Osteoblast (primary cell): ENCODE data around the gene CLEC16A. TPM values are rescaled to one million over a fixed set of nuclear protein-coding genes. Genes with fewer than 3 reads are reported as not detected.

Source experiments
- DNase-seq: peaks from one replicate; pipeline ENCODE4 v3.0.0; 2011; ENCODE audit warnings: low spot score, mixed read lengths; ENCODE audit not compliant: insufficient read length; ENCODE audit errors: missing footprints
- H2AFZ ChIP-seq: 2 replicates; pipeline ENCODE4 v1.6.0; 2011; ENCODE audit warnings: mild to moderate bottlenecking, low read length
- H3K27ac ChIP-seq: 2 replicates; pipeline ENCODE4 v1.5.1; 2011; ENCODE audit warnings: mild to moderate bottlenecking, low read depth, low read length, moderate library complexity
- H3K27me3 ChIP-seq: 2 replicates; pipeline ENCODE4 v1.6.0; 2012; ENCODE audit warnings: mild to moderate bottlenecking, control low read depth, inconsistent platforms, low read length, moderate library complexity; ENCODE audit not compliant: insufficient read depth
- H3K36me3 ChIP-seq: 2 replicates; pipeline ENCODE4 v1.5.1; 2011; ENCODE audit warnings: mild to moderate bottlenecking, low read length, control low read depth, moderate library complexity; ENCODE audit not compliant: insufficient read depth
- H3K4me1 ChIP-seq: 2 replicates; pipeline ENCODE4 v1.5.1; 2011; ENCODE audit warnings: mild to moderate bottlenecking, low read length, control low read depth, moderate library complexity; ENCODE audit not compliant: insufficient read depth
- H3K4me2 ChIP-seq: 2 replicates; pipeline ENCODE4 v1.6.0; 2011; ENCODE audit warnings: mild to moderate bottlenecking, low read length; ENCODE audit not compliant: insufficient read depth
- H3K4me3 ChIP-seq: fragments of 200-600 bp; sonication (generic); 3 replicates; pipeline ENCODE4 v1.5.1; 2012; ENCODE audit warnings: mild to moderate bottlenecking, low read length, inconsistent platforms; ENCODE audit not compliant: insufficient read depth
- H3K79me2 ChIP-seq: 2 replicates; pipeline ENCODE4 v1.6.0; 2012; ENCODE audit warnings: mild to moderate bottlenecking, low read length, control low read depth, inconsistent platforms; ENCODE audit not compliant: insufficient read depth
- H3K9me3 ChIP-seq: 2 replicates; pipeline ENCODE4 v1.5.1; 2011; ENCODE audit warnings: low read depth, low read length, control low read depth
- H4K20me1 ChIP-seq: 2 replicates; pipeline ENCODE4 v1.6.0; 2012; ENCODE audit warnings: mild to moderate bottlenecking, low read length, control low read depth; ENCODE audit not compliant: insufficient read depth
- total RNA-seq: library from RNA; depleted of rRNA; stranded (reverse); fragments of >200 nt; gene quantifications from 2 replicates; pipeline ENCODE4 v1.2.3, GENCODE V29; 2012
- TF ChIP-seq, protein P1 (sequence below): IDR thresholded peaks from 2 replicates; pipeline ENCODE4 v1.5.1; 2011; ENCODE audit warnings: mild to moderate bottlenecking, low read depth, low read length, moderate library complexity; ENCODE audit errors: extremely low read depth

The CLEC16A gene
- total RNA-seq, 1 donor: 25.7 TPM

DNA sequence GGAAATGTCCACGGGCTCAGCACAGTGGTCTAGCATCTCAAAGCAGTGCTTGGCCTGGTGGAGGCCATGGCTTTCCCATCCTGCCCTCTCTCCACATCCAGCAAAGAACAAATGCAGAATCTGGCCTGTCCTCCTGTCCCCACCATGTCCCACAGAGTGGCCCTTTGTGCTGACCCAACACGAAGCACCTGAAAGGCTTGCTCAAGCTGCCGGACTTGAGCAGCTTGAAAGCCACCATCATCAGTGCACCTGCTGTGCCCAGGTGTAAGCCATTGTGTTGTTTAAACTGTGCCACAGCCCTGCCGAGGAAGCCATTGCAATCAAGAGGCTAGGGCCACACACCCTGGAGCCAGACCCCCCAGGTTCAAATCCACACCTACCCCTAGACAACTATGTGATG, 196.1 kb downstream of the CLEC16A start:
- Histone ChIP-seq H3K9me3 (no peaks in the 10 kb centered on the region), H3K27me3 (no peaks in the 10 kb centered on the region), H3K36me3 (no peaks in the 10 kb centered on the region), H3K4me3 (no peak overlapping the region), H3K4me1 (peaks cover 44% of the 10 kb centered on the region), H4K20me1 (peaks cover 10% of the 10 kb centered on the region), H2AFZ (no peak overlapping the region), H3K79me2 (no peaks in the 10 kb centered on the region), H3K4me2 (no peak overlapping the region), H3K27ac (no peak overlapping the region)
- TF ChIP-seq, protein P1, sequence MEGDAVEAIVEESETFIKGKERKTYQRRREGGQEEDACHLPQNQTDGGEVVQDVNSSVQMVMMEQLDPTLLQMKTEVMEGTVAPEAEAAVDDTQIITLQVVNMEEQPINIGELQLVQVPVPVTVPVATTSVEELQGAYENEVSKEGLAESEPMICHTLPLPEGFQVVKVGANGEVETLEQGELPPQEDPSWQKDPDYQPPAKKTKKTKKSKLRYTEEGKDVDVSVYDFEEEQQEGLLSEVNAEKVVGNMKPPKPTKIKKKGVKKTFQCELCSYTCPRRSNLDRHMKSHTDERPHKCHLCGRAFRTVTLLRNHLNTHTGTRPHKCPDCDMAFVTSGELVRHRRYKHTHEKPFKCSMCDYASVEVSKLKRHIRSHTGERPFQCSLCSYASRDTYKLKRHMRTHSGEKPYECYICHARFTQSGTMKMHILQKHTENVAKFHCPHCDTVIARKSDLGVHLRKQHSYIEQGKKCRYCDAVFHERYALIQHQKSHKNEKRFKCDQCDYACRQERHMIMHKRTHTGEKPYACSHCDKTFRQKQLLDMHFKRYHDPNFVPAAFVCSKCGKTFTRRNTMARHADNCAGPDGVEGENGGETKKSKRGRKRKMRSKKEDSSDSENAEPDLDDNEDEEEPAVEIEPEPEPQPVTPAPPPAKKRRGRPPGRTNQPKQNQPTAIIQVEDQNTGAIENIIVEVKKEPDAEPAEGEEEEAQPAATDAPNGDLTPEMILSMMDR: no peak
- no peak for DNase-seq

- H2AFZ ChIP-seq: no peak overlapping the region
- H3K9me3 ChIP-seq: no peaks in the 10 kb centered on the region
- no peaks in the 10 kb centered on the region for H3K36me3 ChIP-seq
- no peak overlapping the region for H3K4me2 ChIP-seq
- no peaks in the 10 kb centered on the region for H3K27me3 ChIP-seq
- H3K4me3 ChIP-seq: no peak overlapping the region
- peaks cover 40% of the 10 kb centered on the region for H3K4me1 ChIP-seq
- peaks cover 10% of the 10 kb centered on the region for H4K20me1 ChIP-seq
- no peak for DNase-seq
- H3K79me2 ChIP-seq: no peaks in the 10 kb centered on the region
- no peak overlapping the region for H3K27ac ChIP-seq
- TF ChIP-seq, protein P1: no peak
These were observed 196.5 kb downstream of the CLEC16A start for GRCh38 chr16:11140867-11141266.

GRCh38 chr16:11141409-11142260, 197.3 kb downstream of the CLEC16A start:
- H3K4me3 ChIP-seq: no peak overlapping the region
- no peak overlapping the region for H3K27ac ChIP-seq
- peaks cover 32% of the 10 kb centered on the region for H3K4me1 ChIP-seq
- peak; percentile 58 for DNase-seq
- H3K4me2 ChIP-seq: no peak overlapping the region
- no peaks in the 10 kb centered on the region for H3K27me3 ChIP-seq
- no peaks in the 10 kb centered on the region for H3K36me3 ChIP-seq
- H3K79me2 ChIP-seq: no peaks in the 10 kb centered on the region
- H2AFZ ChIP-seq: no peak overlapping the region
- TF ChIP-seq, protein P1: no peak
- peaks cover 10% of the 10 kb centered on the region for H4K20me1 ChIP-seq
- no peaks in the 10 kb centered on the region for H3K9me3 ChIP-seq

- H3K9me3 ChIP-seq: no peaks in the 10 kb centered on the region
- TF ChIP-seq, protein P1: no peak
- H3K36me3 ChIP-seq: no peaks in the 10 kb centered on the region
- no peaks in the 10 kb centered on the region for H3K79me2 ChIP-seq
- H3K4me2 ChIP-seq: no peak overlapping the region
- peaks cover 28% of the 10 kb centered on the region for H3K4me1 ChIP-seq
- H3K27ac ChIP-seq: no peak overlapping the region
- no peak for DNase-seq
- peaks cover 10% of the 10 kb centered on the region for H4K20me1 ChIP-seq
- no peak overlapping the region for H2AFZ ChIP-seq
- H3K27me3 ChIP-seq: no peaks in the 10 kb centered on the region
- H3K4me3 ChIP-seq: no peak overlapping the region
These were observed 197.9 kb downstream of the CLEC16A start for GRCh38 chr16:11142261-11142630.
